Fibroblast of the conjunctiva (primary cell): ENCODE measurements around the gene TMSB15B.
"Not testable (repeated sequence)": the region's sequence is repeated elsewhere in the genome, so short reads cannot be mapped to it uniquely, and the experiment has no call there.

Experiments
- DNase-seq: peaks from one replicate; pipeline ENCODE4 v3.0.0-alpha.2; 2010; ENCODE audit warnings: low read depth

The TMSB15B gene

GRCh38 chrX:103962411-103963278 lies at the start of gene TMSB15B:
TSS of gene TMSB15B (plus strand) at chrX:103962627.
- DNase-seq = not testable (repeated sequence)

GRCh38 chrX:103913356-103914020 lies 48.9 kb upstream of the TMSB15B start:
- DNase-seq = no peak

- peak; percentile 28 for DNase-seq
Observed at GRCh38 chrX:103918050-103918449, 44.4 kb upstream of the TMSB15B start.

- DNase-seq = peak; percentile 18
Observed at GRCh38 chrX:103918571-103919269, 43.7 kb upstream of the TMSB15B start.

- peak; percentile 29 for DNase-seq
Observed at GRCh38 chrX:103919270-103919637, 43.2 kb upstream of the TMSB15B start.

GRCh38 chrX:103920515-103920914 lies 41.9 kb upstream of the TMSB15B start:
- DNase-seq = not testable (repeated sequence)

- DNase-seq = no peak
Observed at GRCh38 chrX:103927030-103927429, 35.4 kb upstream of the TMSB15B start.

GRCh38 chrX:103927633-103928032 lies 34.8 kb upstream of the TMSB15B start:
- DNase-seq = no peak

- no peak for DNase-seq
Observed at GRCh38 chrX:103932133-103932532, 30.3 kb upstream of the TMSB15B start.

GRCh38 chrX:103940257-103940656 lies 22.2 kb upstream of the TMSB15B start:
- DNase-seq = not testable (repeated sequence)

- DNase-seq = peak; percentile 34
Observed at GRCh38 chrX:103941201-103941975, 21.0 kb upstream of the TMSB15B start.

- DNase-seq = no peak
Observed at GRCh38 chrX:103949506-103949905, 12.9 kb upstream of the TMSB15B start.

GRCh38 chrX:103953353-103953752 lies 9.1 kb upstream of the TMSB15B start:
- no peak for DNase-seq

GRCh38 chrX:103954259-103954658 lies 8.2 kb upstream of the TMSB15B start:
- no peak for DNase-seq

- not testable (repeated sequence) for DNase-seq
Observed at GRCh38 chrX:103960599-103960998, 1.8 kb upstream of the TMSB15B start.

GRCh38 chrX:103983508-103983907 lies 21.1 kb downstream of the TMSB15B start:
- not testable (repeated sequence) for DNase-seq

- no peak for DNase-seq
Observed at GRCh38 chrX:103999234-103999633, 36.8 kb downstream of the TMSB15B start.

- DNase-seq = no peak
Observed at GRCh38 chrX:104008831-104009230, 46.4 kb downstream of the TMSB15B start.

- no peak for DNase-seq
Observed at GRCh38 chrX:104013158-104013557, 50.7 kb downstream of the TMSB15B start.

GRCh38 chrX:104013606-104014005 lies 51.2 kb downstream of the TMSB15B start, which contains the start of gene H2BW1:
TSS of gene H2BW1 (minus strand) at chrX:104013708. CDS start at chrX:104013576, 132 bp downstream.
- no peak for DNase-seq

GRCh38 chrX:104015576-104015975 lies 53.1 kb downstream of the TMSB15B start:
- not testable (repeated sequence) for DNase-seq
